SU-DHL-6 (cell line): Measurements from ENCODE around the gene TRIM32.

Experiments
- EZH2phosphoT487 ChIP-seq: fragments of 200-600 bp; sonication (generic), shearing (Covaris generic); conservative IDR thresholded peaks from 2 replicates; pipeline ENCODE4 v1.6.1; 2018; ENCODE audit warnings: mild to moderate bottlenecking, antibody characterized with exemption, low read length, moderate library complexity, mixed read lengths
- TF ChIP-seq, protein P1 (sequence below): fragments of 200-600 bp; sonication (generic); IDR thresholded peaks from one replicate; pipeline ENCODE4 v1.5.1; 2017; ENCODE audit warnings: antibody characterized with exemption, mild to moderate bottlenecking, low read length, moderate library complexity; ENCODE audit not compliant: insufficient read depth, poor library complexity, severe bottlenecking

- no peak for TF ChIP-seq EZH2phosphoT487
- TF ChIP-seq, protein P1, sequence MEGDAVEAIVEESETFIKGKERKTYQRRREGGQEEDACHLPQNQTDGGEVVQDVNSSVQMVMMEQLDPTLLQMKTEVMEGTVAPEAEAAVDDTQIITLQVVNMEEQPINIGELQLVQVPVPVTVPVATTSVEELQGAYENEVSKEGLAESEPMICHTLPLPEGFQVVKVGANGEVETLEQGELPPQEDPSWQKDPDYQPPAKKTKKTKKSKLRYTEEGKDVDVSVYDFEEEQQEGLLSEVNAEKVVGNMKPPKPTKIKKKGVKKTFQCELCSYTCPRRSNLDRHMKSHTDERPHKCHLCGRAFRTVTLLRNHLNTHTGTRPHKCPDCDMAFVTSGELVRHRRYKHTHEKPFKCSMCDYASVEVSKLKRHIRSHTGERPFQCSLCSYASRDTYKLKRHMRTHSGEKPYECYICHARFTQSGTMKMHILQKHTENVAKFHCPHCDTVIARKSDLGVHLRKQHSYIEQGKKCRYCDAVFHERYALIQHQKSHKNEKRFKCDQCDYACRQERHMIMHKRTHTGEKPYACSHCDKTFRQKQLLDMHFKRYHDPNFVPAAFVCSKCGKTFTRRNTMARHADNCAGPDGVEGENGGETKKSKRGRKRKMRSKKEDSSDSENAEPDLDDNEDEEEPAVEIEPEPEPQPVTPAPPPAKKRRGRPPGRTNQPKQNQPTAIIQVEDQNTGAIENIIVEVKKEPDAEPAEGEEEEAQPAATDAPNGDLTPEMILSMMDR: no peak
These were observed 6.2 kb downstream of the TRIM32 start for GRCh38 chr9:116693233-116693731.
